IMR-90 (cell line): Measurements from ENCODE around the gene PSMD6.

Experiments
- CEBPB ChIP-seq: IDR thresholded peaks from 2 replicates; pipeline ENCODE4 v1.6.1; 2012; ENCODE audit warnings: low read depth, low read length, improper control_type of control experiment
- CTCF ChIP-seq: conservative IDR thresholded peaks from 2 replicates; pipeline ENCODE4 v1.5.1; 2012; ENCODE audit warnings: mild to moderate bottlenecking, low read depth, low read length, improper control_type of control experiment
- ELK1 ChIP-seq: fragments of 150-350 bp; IDR thresholded peaks from 2 replicates; pipeline ENCODE4 v1.6.1; 2016; ENCODE audit warnings: low read depth, mild to moderate bottlenecking, low read length, moderate library complexity, borderline replicate concordance
- FOS ChIP-seq: fragments of 150-350 bp; IDR thresholded peaks from 2 replicates; pipeline ENCODE4 v1.6.1; 2016; ENCODE audit warnings: low read depth, low read length
- MAFK ChIP-seq: IDR thresholded peaks from 2 replicates; pipeline ENCODE4 v1.6.1; 2012; ENCODE audit warnings: low read depth, low read length, improper control_type of control experiment
- POLR2A ChIP-seq: IDR thresholded peaks from 2 replicates; pipeline ENCODE4 v1.6.1; 2012; ENCODE audit warnings: mild to moderate bottlenecking, low read depth, low read length
- RAD21 ChIP-seq: IDR thresholded peaks from 2 replicates; pipeline ENCODE4 v1.6.1; 2012; ENCODE audit warnings: low read length, improper control_type of control experiment
- RCOR1 ChIP-seq: IDR thresholded peaks from 2 replicates; pipeline ENCODE4 v1.6.1; 2012; ENCODE audit warnings: mild to moderate bottlenecking, low read length, improper control_type of control experiment; ENCODE audit not compliant: insufficient replicate concordance
- RFX5 ChIP-seq: IDR thresholded peaks from 2 replicates; pipeline ENCODE4 v1.8.0; 2012; ENCODE audit warnings: low read depth, mild to moderate bottlenecking, low read length, moderate library complexity
- SMC3 ChIP-seq: fragments of 150-350 bp; IDR thresholded peaks from 2 replicates; pipeline ENCODE4 v1.6.1; 2016; ENCODE audit warnings: low read depth, mild to moderate bottlenecking, antibody characterized with exemption, low read length, moderate library complexity
- USF2 ChIP-seq: fragments of 150-350 bp; IDR thresholded peaks from 2 replicates; pipeline ENCODE4 v1.6.1; 2017; ENCODE audit warnings: mild to moderate bottlenecking, antibody characterized with exemption, low read length, low read depth

GRCh38 chr3:63992516-63993209, 30.6 kb downstream of the PSMD6 start:
- TF ChIP-seq CTCF (no peak), POLR2A (no peak), USF2 (no peak), RAD21 (no peak), RFX5 (no peak), CEBPB (no peak), FOS (no peak), MAFK (no peak), SMC3 (no peak), RCOR1 (no peak), ELK1 (no peak)
